Epithelial cell of proximal tubule (primary cell): ENCODE data around the gene WASHC4. TPM values are rescaled to one million over a fixed set of nuclear protein-coding genes. Genes with fewer than 3 reads are reported as not detected.
"Not testable (repeated sequence)": the region's sequence is repeated elsewhere in the genome, so short reads cannot be mapped to it uniquely, and the experiment has no call there.

ENCODE experiments used
- DNase-seq: peaks from one replicate; pipeline ENCODE4 v3.0.0-alpha.2; 2011; ENCODE audit warnings: low read depth
- H3K4me3 ChIP-seq: 2 replicates; pipeline ENCODE4 v1.5.1; 2011; ENCODE audit warnings: low read depth, mild to moderate bottlenecking, low read length
- CTCF ChIP-seq: conservative IDR thresholded peaks from 2 replicates; pipeline ENCODE4 v1.5.1; 2012; ENCODE audit warnings: low read depth, mild to moderate bottlenecking, low read length
- total RNA-seq: library from RNA; depleted of rRNA; stranded (reverse); fragments of >200 nt; gene quantifications from 2 replicates; pipeline ENCODE4 v1.2.3, GENCODE V29; 2015

The WASHC4 gene
- total RNA-seq, 1 donor from 2014 or later, result 47.5 TPM

DNA sequence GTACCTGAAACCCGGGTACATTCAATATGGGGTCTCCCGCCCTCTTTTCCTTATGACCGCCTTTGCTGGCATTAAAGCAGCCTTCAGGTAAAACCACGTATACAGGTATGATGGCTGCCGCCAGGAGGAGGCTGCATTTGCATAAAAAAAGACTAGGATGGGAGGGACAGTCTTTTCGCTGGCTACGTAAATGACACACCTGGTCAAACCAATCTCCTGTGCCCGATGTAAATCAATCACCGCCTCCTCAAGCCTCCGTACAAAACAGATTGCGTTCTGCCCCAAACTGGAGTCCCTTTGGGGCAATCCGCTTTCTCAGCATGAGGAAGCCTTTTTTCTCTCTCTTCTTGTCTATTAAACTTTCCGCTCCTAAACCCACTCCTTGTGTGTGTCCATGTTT, 15.2 kb upstream of the WASHC4 start:
- peak overlapping the region; percentile 9 for H3K4me3 ChIP-seq
- TF ChIP-seq CTCF, result no peak
- DNase-seq, result no peak

DNA sequence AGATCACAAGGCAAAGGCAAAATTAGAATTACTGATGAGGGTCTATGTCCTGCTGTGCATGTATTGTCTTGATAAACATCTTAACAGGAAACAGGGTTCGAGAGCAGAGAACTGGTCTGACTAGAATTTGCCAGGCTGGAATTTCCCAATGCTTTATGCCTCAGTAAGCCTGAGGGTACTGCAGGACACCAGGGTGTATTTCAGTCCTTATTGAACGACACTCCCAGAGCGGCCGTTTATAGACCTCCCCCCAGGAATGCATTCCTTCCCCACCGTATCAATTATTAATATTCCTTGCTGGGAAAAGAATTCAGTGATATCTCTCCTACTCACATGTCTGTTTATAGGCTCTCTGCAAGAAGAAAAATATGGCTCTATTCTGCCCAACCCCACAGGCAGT, 12.2 kb upstream of the WASHC4 start:
- not testable (repeated sequence) for DNase-seq, H3K4me3 ChIP-seq

- H3K4me3 ChIP-seq, result no peak overlapping the region
- TF ChIP-seq CTCF, result no peak
- no peak for DNase-seq
Observed at GRCh38 chr12:105099356-105099755, 8.2 kb upstream of the WASHC4 start.

DNA sequence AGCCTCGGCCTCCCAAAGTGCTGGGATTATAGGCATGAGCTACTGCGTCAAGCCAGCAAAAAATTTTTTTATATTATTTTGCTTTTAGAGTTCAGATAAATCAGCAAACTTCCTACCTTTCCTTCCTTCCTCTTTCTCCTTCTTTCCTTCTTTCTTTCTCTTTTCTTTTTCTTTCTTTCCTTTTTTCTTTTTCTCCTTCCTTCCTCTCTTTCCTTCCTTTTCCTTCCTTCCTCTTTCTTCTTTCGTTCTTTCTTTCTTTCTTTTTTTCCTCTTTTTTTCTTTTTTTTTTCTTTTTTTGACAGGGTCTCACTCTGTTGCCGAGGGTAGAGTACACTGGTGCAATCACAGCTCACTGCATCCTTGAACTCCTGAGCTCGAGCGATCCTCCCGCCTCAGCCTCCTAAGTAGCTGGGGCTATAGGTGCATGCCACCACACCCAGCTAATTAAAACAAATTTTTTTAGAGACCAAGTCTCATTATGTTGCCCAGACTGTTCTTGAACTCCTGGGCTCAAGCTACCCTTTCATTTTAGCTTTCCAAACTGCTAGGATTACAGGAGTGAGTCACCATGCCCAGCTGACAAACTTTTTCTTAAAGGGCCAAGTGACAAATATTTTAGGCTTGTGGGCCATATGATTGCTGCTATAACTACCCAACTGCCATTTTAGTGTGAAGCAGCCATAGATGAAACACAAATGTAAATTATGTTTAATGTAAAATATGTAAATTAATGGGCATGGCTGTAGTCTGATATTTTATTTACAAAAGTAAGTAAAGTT, 7.1 kb upstream of the WASHC4 start:
- DNase-seq, result no peak
- no peak for TF ChIP-seq CTCF
- no peak overlapping the region for H3K4me3 ChIP-seq

DNA sequence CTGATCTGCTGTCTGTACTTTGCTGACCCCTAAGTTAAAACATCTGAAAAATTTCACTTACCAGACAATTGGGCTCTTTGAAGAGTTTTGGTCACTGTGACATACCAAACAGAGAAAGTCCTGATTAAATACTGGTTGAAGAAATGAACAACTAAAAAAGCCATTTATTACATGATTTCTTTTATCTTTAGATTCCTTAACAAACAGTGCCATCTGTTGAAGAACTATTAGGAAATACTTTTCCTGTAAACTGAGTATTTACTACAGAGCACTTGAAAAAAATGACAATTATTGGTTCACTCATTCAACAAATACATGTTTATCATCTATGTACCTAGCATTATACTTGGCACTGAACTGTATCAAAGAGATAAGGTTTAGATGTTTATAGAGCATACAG, 6.5 kb upstream of the WASHC4 start:
- H3K4me3 ChIP-seq, result no peak overlapping the region
- no peak for DNase-seq

DNA sequence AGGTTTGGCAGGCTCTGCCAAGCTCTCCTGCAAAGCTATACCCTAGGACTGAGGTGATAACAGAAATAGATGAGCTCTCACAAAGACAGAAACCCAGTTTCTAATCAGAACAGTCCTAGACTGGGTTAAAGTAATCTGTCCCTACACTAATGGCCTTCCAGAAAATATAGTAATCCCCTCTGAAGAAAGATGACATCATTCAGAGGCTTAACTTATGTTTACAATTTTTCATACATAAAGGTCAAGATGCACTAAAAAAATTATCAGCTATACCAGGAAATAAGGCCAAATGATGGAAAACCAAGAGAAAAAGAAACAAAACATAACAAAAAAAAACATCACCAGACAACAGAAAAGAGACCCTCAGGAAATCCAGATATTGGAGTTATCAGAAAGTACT, 4.9 kb upstream of the WASHC4 start:
- DNase-seq, result no peak
- TF ChIP-seq CTCF, result no peak
- no peak overlapping the region for H3K4me3 ChIP-seq

More for the DNA sequence above, 6.5 kb upstream of the WASHC4 start:
- TF ChIP-seq CTCF, result no peak

GRCh38 chr12:105104762-105105161, 2.8 kb upstream of the WASHC4 start:
- no peak overlapping the region for H3K4me3 ChIP-seq
- TF ChIP-seq CTCF, result no peak
- DNase-seq, result no peak
